HG02642 (cell line): ENCODE data around the gene CYP3A7.
"Not testable (repeated sequence)": the region's sequence is repeated elsewhere in the genome, so short reads cannot be mapped to it uniquely, and the experiment has no call there.

Source experiments
- ATAC-seq: cut with Tn5 transposase; IDR thresholded peaks from one replicate; pipeline ENCODE4 v1.9.1; 2021; ENCODE audit warnings: mild to moderate bottlenecking; ENCODE audit not compliant: unreplicated experiment, poor library complexity

The CYP3A7 gene

GRCh38 chr7:99742737-99743394, 7.9 kb upstream of the CYP3A7 start:
- ATAC-seq: no peak

- no peak for ATAC-seq
Observed at GRCh38 chr7:99741441-99741795, 6.4 kb upstream of the CYP3A7 start.

DNA sequence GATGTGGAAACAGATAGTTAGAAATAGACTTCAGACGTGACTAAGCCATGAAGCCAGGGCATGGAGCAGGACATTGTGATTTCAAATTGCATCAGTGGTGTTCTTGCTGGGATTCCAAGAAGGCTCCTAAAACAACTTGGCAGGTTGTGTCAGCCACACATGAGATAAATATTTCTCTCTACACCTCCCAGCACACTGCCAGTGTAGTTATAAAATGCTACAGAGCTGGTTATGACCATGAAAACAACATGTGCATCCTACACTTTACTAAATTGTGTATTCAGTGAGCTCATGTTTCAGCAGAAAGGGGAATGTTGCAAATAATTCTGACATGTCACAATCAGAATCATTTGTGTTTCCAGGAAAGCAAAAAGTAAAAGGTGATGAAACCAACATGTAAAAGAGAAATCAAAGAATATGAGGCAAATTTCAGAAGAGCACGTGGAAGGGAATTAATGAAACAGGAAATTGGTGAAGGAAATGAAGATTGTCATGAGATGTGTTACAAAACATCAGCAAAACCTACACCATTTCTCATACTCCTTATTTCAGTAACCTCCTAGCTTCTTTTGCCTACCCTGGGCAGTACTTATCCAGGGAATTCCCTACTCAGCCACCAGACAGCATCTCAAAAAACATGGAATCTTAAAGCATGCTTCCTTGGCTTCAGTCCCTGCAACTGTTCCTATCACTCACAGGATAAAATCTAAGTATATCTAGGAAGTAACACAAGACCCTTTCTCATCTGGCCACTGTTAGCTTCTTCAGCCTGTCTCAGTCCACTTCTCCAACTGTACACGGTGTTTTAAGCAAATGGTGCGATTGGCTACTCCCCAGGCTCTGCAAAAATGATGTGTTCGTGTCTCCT, 5.8 kb upstream of the CYP3A7 start:
- no peak for ATAC-seq

- no peak for ATAC-seq
Observed at GRCh38 chr7:99739699-99740572, 4.9 kb upstream of the CYP3A7 start.

- ATAC-seq: no peak
Observed at GRCh38 chr7:99737726-99738125, 2.7 kb upstream of the CYP3A7 start.

- ATAC-seq: not testable (repeated sequence)
Observed at GRCh38 chr7:99736667-99737066, 1.7 kb upstream of the CYP3A7 start.

- ATAC-seq: no peak
Observed at GRCh38 chr7:99733448-99733847, 1.5 kb downstream of the CYP3A7 start.

DNA sequence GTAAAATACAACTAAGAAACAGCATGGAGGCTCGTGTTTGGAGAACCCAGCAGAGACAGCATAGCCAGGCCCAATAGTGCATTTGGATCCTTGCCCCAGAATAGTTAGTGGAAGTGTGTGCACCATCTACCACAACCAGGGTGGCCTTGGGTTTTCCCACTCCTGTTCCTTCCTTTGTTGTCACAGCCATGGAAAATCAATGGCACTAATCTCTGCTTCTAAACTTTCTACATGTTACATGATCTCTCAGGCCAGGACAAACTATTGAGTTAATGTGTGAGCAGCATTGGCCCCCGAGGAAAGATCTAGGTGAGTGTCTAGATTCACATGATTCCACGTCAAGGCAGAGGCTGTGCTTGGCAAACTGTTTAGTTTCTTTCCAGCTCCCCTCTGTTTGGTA, 2.0 kb downstream of the CYP3A7 start:
- no peak for ATAC-seq

DNA sequence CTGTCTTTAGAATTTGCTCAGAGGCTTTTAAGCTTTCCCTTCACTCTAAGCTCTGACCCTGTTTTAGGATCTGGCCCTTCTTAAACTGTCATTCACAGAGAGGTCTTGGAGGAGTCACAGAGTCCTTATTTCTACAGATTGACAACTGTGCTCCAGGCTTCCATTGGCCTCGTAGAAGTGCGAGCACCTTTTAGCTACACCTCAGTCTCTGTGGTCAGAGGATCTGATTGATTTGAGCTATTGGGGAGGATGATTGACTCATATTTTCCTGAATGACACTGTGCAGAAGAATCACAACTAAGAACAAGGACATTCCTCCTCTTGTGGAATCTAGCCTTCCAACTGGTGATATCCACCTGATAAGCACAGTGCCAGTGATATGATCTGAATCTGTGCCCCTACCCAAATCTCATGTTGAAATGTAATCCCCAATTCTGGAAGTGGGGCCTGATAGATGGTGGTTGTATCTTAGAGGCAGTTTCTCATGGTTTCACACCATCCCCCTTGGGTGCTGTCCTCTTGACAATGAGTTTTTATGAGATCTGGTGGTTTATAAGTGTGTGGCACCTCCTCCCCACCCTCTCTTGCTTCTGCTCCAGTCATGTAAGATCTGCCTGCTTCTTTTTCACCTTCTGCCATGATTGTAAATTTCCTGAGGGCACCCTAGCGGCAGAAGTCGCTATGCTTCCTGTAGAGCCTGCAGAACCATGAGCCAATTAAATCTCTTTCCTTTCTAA, 3.2 kb downstream of the CYP3A7 start:
- no peak for ATAC-seq

DNA sequence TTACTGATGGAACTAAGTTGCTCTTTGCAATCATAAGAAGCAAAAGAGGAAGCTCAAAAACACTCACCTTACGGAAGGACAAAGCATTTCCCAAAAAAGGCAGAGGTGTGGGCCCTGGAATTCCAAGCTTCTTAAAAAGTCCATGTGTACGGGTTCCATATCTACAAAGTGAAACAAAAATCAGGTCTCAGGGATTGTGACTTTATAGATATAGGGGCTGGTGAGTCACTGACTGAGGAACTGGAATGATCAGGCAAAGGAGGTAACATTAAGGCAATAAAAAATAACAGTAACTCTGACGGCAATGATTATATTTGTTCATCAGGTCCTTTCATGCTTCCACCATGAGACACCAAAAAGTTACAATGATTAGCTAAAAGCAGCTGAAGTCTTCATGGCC, 4.0 kb downstream of the CYP3A7 start:
- ATAC-seq: no peak

- no peak for ATAC-seq
Observed at GRCh38 chr7:99730238-99730810, 4.7 kb downstream of the CYP3A7 start.

DNA sequence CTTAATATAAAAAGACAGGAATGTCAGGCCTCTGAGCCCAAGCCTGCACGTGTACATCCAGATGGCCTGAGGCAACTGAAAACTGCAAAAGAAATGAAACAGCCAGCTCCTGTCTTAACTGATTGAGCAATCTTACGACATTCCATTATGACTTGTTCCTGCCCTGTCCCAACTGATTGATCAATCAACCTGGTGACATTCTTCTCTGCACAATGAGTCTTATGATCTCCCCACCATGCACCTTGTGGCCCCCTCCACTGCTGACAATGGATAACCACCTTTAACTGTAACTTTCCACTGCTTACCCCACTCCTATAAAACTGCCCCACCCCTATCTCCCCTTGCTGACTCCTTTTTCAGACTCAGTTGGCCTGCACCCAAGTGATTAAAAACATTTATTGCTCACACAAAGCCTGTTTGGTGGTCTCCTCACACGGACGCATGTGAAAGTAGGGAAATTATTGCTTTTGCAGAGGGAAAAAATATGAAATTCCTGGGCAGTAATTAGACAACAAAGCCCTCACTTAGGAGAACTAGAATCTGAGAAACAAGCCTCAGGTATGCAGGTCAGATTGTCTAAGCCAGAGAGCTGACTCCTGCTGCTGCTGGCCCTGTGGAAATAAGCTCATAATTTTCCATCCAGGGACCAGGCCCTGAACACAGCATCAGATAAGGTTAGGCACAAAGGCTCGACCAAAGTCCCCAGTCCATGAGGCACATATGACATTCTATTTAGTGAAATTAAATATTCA, 5.3 kb downstream of the CYP3A7 start:
- ATAC-seq: no peak

- ATAC-seq: no peak
Observed at GRCh38 chr7:99728615-99729014, 6.4 kb downstream of the CYP3A7 start.

DNA sequence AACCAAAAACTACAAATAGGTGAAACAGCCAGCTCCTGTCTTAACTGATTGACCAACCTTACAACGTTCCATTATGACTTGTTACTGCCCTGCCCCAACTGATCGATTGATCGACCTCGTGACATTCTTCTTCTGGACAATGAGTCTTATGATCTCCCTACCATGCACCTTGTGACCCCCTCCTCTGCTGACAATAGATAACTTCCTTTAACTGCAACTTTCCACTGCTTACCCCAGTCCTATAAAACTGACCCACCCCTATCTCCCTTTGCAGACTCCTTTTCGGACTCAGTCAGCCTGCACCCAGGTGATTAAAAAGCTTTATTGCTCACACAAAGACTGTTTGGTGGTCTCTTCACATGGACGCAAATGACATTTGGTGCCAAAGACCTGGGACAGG, 11.8 kb downstream of the CYP3A7 start:
- ATAC-seq: not testable (repeated sequence)

- ATAC-seq: no peak
Observed at GRCh38 chr7:99720800-99721595, 14.0 kb downstream of the CYP3A7 start.

- no peak for ATAC-seq
Observed at GRCh38 chr7:99719996-99720769, 14.8 kb downstream of the CYP3A7 start.

GRCh38 chr7:99713995-99714570, 20.9 kb downstream of the CYP3A7 start:
- ATAC-seq: no peak
